AG04450 (cell line): ENCODE data around the gene DPH1. TPM values are rescaled to one million over a fixed set of nuclear protein-coding genes. Genes with fewer than 3 reads are reported as not detected.

Experiments
- CTCF ChIA-PET: fragments of 300-600, 350-600 bp; formaldehyde crosslinking; extraction: SDS; loops from one replicate; lab custom pipeline; 2022; ENCODE audit warnings: antibody characterized with exemption, inconsistent platforms; lab: Charles Lee
- POLR2A ChIA-PET: fragments of 350-600 bp; formaldehyde crosslinking; extraction: SDS; loops from one replicate; lab custom pipeline; 2021; ENCODE audit warnings: antibody characterized with exemption, inconsistent platforms; lab: Yijun Ruan, JAX
- DNase-seq: peaks from one replicate; pipeline ENCODE4 v3.0.0-alpha.2; 2011; ENCODE audit warnings: low read depth, low spot score
- H3K27ac ChIP-seq: one replicate; pipeline ENCODE4 v1.5.1; 2012; ENCODE audit warnings: low read depth, low read length, control low read depth
- H3K27me3 ChIP-seq: one replicate; pipeline ENCODE4 v1.6.0; 2012; ENCODE audit warnings: low read length; ENCODE audit not compliant: control insufficient read depth, insufficient read depth
- H3K4me3 ChIP-seq: 2 replicates; pipeline ENCODE4 v1.5.1; 2011; ENCODE audit warnings: mild to moderate bottlenecking, low read depth, low read length, control low read depth
- H3K9me3 ChIP-seq: 2 replicates; pipeline ENCODE4 v1.5.1; 2012; ENCODE audit warnings: low read length; ENCODE audit not compliant: control insufficient read depth, insufficient read depth
- polyA plus RNA-seq: library from polyadenylated mRNA; depleted of rRNA; stranded (reverse); fragments of >200 nt; gene quantifications from 2 replicates; pipeline ENCODE4 v1.2.3, GENCODE V29; 2011
- TF ChIP-seq, protein P1 (sequence below): IDR thresholded peaks from 2 replicates; pipeline ENCODE4 v1.5.1; 2011; ENCODE audit warnings: low read depth, low read length, control low read depth, inconsistent platforms

DPH1 gene
- polyA plus RNA-seq, 1 experiment = 25.3 TPM

GRCh38 chr17:2056206-2057174, 26.5 kb downstream of the DPH1 start:
- peak overlapping the region; percentile 72 for H3K4me3 ChIP-seq

GRCh38 chr17:2057175-2057759, 27.3 kb downstream of the DPH1 start:
- TF ChIP-seq, protein P1, sequence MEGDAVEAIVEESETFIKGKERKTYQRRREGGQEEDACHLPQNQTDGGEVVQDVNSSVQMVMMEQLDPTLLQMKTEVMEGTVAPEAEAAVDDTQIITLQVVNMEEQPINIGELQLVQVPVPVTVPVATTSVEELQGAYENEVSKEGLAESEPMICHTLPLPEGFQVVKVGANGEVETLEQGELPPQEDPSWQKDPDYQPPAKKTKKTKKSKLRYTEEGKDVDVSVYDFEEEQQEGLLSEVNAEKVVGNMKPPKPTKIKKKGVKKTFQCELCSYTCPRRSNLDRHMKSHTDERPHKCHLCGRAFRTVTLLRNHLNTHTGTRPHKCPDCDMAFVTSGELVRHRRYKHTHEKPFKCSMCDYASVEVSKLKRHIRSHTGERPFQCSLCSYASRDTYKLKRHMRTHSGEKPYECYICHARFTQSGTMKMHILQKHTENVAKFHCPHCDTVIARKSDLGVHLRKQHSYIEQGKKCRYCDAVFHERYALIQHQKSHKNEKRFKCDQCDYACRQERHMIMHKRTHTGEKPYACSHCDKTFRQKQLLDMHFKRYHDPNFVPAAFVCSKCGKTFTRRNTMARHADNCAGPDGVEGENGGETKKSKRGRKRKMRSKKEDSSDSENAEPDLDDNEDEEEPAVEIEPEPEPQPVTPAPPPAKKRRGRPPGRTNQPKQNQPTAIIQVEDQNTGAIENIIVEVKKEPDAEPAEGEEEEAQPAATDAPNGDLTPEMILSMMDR = no peak
- CTCF ChIA-PET = interaction anchor here (1.1 to 4.5 kb wide), 4 partner anchors 11 to 226 kb away, joined by 3 to 87 read pairs (median 21); no protein-coding TSS in a partner anchor
- H3K9me3 ChIP-seq = peaks cover 6% of the 10 kb centered on the region; the same call in 1 of the 2 replicates
- H3K4me3 ChIP-seq = peak overlapping the region; percentile 72
- no peak for DNase-seq
- H3K27me3 ChIP-seq = no peaks in the 10 kb centered on the region
- no peak overlapping the region for H3K27ac ChIP-seq
- POLR2A ChIA-PET = interaction anchor here (0.7 to 2.1 kb wide), 4 partner anchors 117 to 279 kb away, joined by 3 to 9 read pairs (median 6); partner anchors contain the start of gene TSR1

More at GRCh38 chr17:2056206-2057174, 26.5 kb downstream of the DPH1 start:
- Histone ChIP-seq H3K9me3 (peaks cover 6% of the 10 kb centered on the region; the same call in 1 of the 2 replicates), H3K27ac (peak overlapping the region; percentile 75), H3K27me3 (peaks cover 3% of the 10 kb centered on the region)
- ChIA-PET CTCF (interaction anchor here (1.1 to 4.5 kb wide), 5 partner anchors 26 to 247 kb away, joined by 3 to 87 read pairs (median 4); partner anchors contain the start of genes SMG6 and SRR), POLR2A (interaction anchor here (0.6 to 3.0 kb wide), 8 partner anchors 15 to 630 kb away, joined by 3 to 38 read pairs (median 6); partner anchors contain the start of gene TSR1)
- TF ChIP-seq, protein P1 = no peak
- no peak for DNase-seq

- no peak for DNase-seq
- TF ChIP-seq, protein P1 = no peak
- peak overlapping the region; percentile 57 for H3K27ac ChIP-seq
- no peaks in the 10 kb centered on the region for H3K27me3 ChIP-seq
- peaks cover 6% of the 10 kb centered on the region; the same call in 1 of the 2 replicates for H3K9me3 ChIP-seq
- CTCF ChIA-PET = interaction anchor here (0.5 to 3.8 kb wide), 8 partner anchors 10 to 231 kb away, joined by 3 to 34 read pairs (median 4); no protein-coding TSS in a partner anchor
- POLR2A ChIA-PET = interaction anchor here (0.5 to 2.1 kb wide), 9 partner anchors 10 to 278 kb away, joined by 3 to 9 read pairs (median 4); partner anchors contain the start of gene TSR1
- H3K4me3 ChIP-seq = peak overlapping the region; percentile 72
These were observed 28.0 kb downstream of the DPH1 start for GRCh38 chr17:2057760-2058585.
